A673 (cell line): ENCODE results near the gene RASL12. TPM values are rescaled to one million over a fixed set of nuclear protein-coding genes. Genes with fewer than 3 reads are reported as not detected.
"Not testable (repeated sequence)": the region's sequence is repeated elsewhere in the genome, so short reads cannot be mapped to it uniquely, and the experiment has no call there.

ENCODE experiments used
- BruUV-seq: library from RNA; stranded (reverse); fragments of 400-500 nt; replicated peaks from 2 replicates; lab custom pipeline; 2021; lab: Mats Ljungman, UMichigan
- CTCF ChIA-PET: fragments of 300-600 bp; sonication (Branson Sonifier 250); formaldehyde crosslinking; loops from one replicate; lab custom pipeline; 2022; ENCODE audit warnings: antibody characterized with exemption; lab: Charles Lee
- POLR2A ChIA-PET: fragments of 300-600 bp; sonication (Branson Sonifier 250); formaldehyde crosslinking; loops from one replicate; lab custom pipeline; 2022; ENCODE audit warnings: antibody characterized with exemption; ENCODE audit not compliant: low non-redundant PET; lab: Charles Lee
- DNase-seq: peaks from one replicate; pipeline ENCODE4 v3.0.0-alpha.2; 2015; ENCODE audit warnings: low spot score
- H3K27ac ChIP-seq: fragments of 200-600 bp; sonication (generic); 2 replicates; pipeline ENCODE4 v1.5.1; 2016; ENCODE audit warnings: mixed run types, low read depth, mild to moderate bottlenecking, mixed read lengths, antibody characterized with exemption, low read length; ENCODE audit not compliant: poor library complexity, severe bottlenecking
- H3K27me3 ChIP-seq: fragments of 200-600 bp; sonication (generic); replicated peaks from 2 replicates; pipeline ENCODE4 v1.6.1; 2017; ENCODE audit warnings: mixed run types, low read depth, mild to moderate bottlenecking, mixed read lengths, antibody characterized with exemption, low read length; ENCODE audit not compliant: insufficient read depth, poor library complexity
- H3K36me3 ChIP-seq: fragments of 200-600 bp; sonication (generic); 2 replicates; pipeline ENCODE4 v1.6.1; 2016; ENCODE audit warnings: mixed run types, mild to moderate bottlenecking, mixed read lengths, antibody characterized with exemption, low read length; ENCODE audit not compliant: insufficient read depth, poor library complexity, severe bottlenecking
- H3K4me1 ChIP-seq: fragments of 200-600 bp; sonication (generic); 2 replicates; pipeline ENCODE4 v1.6.1; 2017; ENCODE audit warnings: mixed run types, mild to moderate bottlenecking, mixed read lengths, antibody characterized with exemption, low read length; ENCODE audit not compliant: insufficient read depth, poor library complexity, severe bottlenecking
- H3K4me3 ChIP-seq: fragments of 200-600 bp; sonication (generic); 2 replicates; pipeline ENCODE4 v1.5.1; 2016; ENCODE audit warnings: low read depth, mixed run types, mild to moderate bottlenecking, mixed read lengths, low read length; ENCODE audit not compliant: poor library complexity, severe bottlenecking
- H3K9me3 ChIP-seq: fragments of 200-600 bp; sonication (generic); 2 replicates; pipeline ENCODE4 v1.6.1; 2016; ENCODE audit warnings: mixed run types, low read depth, mild to moderate bottlenecking, mixed read lengths, antibody characterized with exemption, low read length; ENCODE audit not compliant: poor library complexity, severe bottlenecking
- EZH2 ChIP-seq: fragments of 200-600 bp; sonication (generic); IDR thresholded peaks from 2 replicates; pipeline ENCODE4 v1.6.1; 2017; ENCODE audit warnings: borderline replicate concordance, low read depth, mild to moderate bottlenecking, mixed read lengths, antibody characterized with exemption, low read length; ENCODE audit not compliant: poor library complexity, severe bottlenecking
- intact Hi-C: fragments of 100-400 bp; cut with micrococcal nuclease; formaldehyde crosslinking; loops from one replicate; pipeline ENCODE4 v1.10.0; 2022; ENCODE audit not compliant: unreplicated experiment
- total RNA-seq: library from RNA; stranded (reverse); gene quantifications from 2 replicates; pipeline ENCODE4 v1.2.3, GENCODE V29; 2021
- TF ChIP-seq, protein P1 (sequence below): fragments of 300-800, 200-600 bp; sonication (generic); conservative IDR thresholded peaks from 2 replicates; pipeline ENCODE4 v1.5.1; 2017; ENCODE audit warnings: low read depth, mild to moderate bottlenecking, antibody characterized with exemption, low read length, moderate library complexity, mixed read lengths

RASL12 gene
- total RNA-seq, 1 experiment from 2014 or later, result 0.69 TPM

GRCh38 chr15:65044724-65045481, 22.9 kb downstream of the RASL12 start, which contains the start of gene SLC51B:
Gene SLC51B, plus strand, starts transcription at chr15:65045387. Its CDS starts 4,618 bp downstream, at chr15:65050005.
- Histone ChIP-seq H3K9me3 (no peaks in the 10 kb centered on the region), H3K27me3 (no peaks in the 10 kb centered on the region), H3K4me1 (peaks cover 10% of the 10 kb centered on the region), H3K27ac (no peak within 1 kb of the TSS), H3K4me3 (no peak within 1 kb of the TSS), H3K36me3 (no peaks in the 10 kb centered on the region)
- no TSS peak for BruUV-seq
- TF ChIP-seq, protein P1, sequence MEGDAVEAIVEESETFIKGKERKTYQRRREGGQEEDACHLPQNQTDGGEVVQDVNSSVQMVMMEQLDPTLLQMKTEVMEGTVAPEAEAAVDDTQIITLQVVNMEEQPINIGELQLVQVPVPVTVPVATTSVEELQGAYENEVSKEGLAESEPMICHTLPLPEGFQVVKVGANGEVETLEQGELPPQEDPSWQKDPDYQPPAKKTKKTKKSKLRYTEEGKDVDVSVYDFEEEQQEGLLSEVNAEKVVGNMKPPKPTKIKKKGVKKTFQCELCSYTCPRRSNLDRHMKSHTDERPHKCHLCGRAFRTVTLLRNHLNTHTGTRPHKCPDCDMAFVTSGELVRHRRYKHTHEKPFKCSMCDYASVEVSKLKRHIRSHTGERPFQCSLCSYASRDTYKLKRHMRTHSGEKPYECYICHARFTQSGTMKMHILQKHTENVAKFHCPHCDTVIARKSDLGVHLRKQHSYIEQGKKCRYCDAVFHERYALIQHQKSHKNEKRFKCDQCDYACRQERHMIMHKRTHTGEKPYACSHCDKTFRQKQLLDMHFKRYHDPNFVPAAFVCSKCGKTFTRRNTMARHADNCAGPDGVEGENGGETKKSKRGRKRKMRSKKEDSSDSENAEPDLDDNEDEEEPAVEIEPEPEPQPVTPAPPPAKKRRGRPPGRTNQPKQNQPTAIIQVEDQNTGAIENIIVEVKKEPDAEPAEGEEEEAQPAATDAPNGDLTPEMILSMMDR, result no peak
- no peak for TF ChIP-seq EZH2
- CTCF ChIA-PET, result no interaction called here
- intact Hi-C loops, result no loop called here
- POLR2A ChIA-PET, result no interaction called here
- DNase-seq, result no peak

DNA sequence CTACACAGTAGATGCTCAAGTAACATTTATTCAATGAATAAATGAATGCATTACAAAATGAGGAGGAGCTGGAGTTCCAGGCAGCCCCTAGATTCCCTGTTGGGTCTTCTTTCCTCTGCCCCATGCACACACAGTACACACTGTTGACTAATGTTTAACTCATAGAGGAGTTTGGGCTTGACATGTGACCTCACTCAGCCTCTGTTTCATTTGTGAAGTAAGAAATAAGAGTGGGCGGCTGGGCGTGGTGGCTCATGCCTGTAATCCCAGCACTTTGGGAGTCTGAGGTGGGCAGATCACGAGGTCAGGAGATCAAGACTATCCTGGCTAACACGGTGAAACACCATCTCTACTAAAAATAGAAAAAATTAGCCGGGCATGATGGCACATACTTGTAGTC, 23.6 kb downstream of the RASL12 start:
- H3K9me3 ChIP-seq, H3K4me1 ChIP-seq, intact Hi-C loops, H3K4me3 ChIP-seq, H3K36me3 ChIP-seq, POLR2A ChIA-PET, H3K27ac ChIP-seq, BruUV-seq, CTCF ChIA-PET, H3K27me3 ChIP-seq, DNase-seq: not testable (repeated sequence)

- POLR2A ChIA-PET, result no interaction called here
- BruUV-seq, result no TSS peak
- CTCF ChIA-PET, result no interaction called here
- no peak overlapping the region for H3K4me3 ChIP-seq
- no peak for DNase-seq
- no peak overlapping the region for H3K27ac ChIP-seq
- H3K27me3 ChIP-seq, result no peaks in the 10 kb centered on the region
- TF ChIP-seq, protein P1, result no peak
- no peak for TF ChIP-seq EZH2
- no peaks in the 10 kb centered on the region for H3K36me3 ChIP-seq
- H3K4me1 ChIP-seq, result no peaks in the 10 kb centered on the region
- no peaks in the 10 kb centered on the region for H3K9me3 ChIP-seq
- intact Hi-C loops, result no loop called here
Measured at GRCh38 chr15:65042776-65043327, 24.9 kb downstream of the RASL12 start.
